ENCODE data around the gene ADGRD1.
"Not testable (repeated sequence)": the region's sequence is repeated elsewhere in the genome, so short reads cannot be mapped to it uniquely, and the experiment has no call there.

ADGRD1 gene

DNA sequence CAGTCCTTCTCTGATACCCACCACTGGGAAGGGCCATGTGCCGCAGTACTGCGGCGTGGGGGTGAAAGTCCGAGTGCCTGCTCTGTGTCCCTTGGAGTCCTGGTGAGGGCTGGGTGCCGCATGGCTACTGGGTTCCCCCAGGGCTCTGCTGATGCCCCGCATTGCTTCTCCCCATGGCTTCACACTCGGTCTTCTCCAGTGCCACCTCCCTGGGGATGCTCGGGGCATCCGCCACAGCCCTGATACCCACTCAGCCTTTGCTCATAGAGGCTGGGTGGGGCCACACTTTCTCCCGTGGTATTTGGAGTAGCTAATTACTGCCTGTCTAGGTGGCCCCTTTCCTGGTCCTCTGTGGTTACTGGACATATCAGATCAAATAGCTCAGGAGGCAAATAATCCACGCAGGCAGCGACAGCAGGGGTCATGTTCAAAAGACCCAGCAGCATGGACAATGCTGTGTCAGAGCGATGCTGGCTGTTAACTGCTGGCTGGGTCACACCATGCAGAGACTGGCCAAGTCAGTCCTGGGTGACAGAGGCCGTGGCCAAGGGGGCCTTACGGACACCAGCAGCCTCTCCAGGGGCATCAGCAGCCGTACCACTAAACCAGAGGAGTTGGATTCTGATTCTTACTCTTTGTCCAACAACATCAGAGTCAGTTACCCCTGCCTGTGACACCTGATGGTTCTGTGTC lies 106.5 kb downstream of the ADGRD1 start:
- Histone ChIP-seq H3K27me3 (ENCODE audit: control insufficient read depth, insufficient read depth, low read length) (no peaks in the 10 kb centered on the region), H3K4me3 (ENCODE audit: low read length) (no peak overlapping the region), H3K4me1 (ENCODE audit: control insufficient read depth, insufficient read depth, low read length) (no peaks in the 10 kb centered on the region), H3K36me3 (ENCODE audit: insufficient read depth, low read length) (no peaks in the 10 kb centered on the region), H3K9me3 (replicated peaks; ENCODE audit: low read length) (peaks cover 2% of the 10 kb centered on the region), H3K9ac (ENCODE audit: low read depth, low read length) (no peak overlapping the region), H3K4me2 (ENCODE audit: low read length) (no peak overlapping the region)

DNA sequence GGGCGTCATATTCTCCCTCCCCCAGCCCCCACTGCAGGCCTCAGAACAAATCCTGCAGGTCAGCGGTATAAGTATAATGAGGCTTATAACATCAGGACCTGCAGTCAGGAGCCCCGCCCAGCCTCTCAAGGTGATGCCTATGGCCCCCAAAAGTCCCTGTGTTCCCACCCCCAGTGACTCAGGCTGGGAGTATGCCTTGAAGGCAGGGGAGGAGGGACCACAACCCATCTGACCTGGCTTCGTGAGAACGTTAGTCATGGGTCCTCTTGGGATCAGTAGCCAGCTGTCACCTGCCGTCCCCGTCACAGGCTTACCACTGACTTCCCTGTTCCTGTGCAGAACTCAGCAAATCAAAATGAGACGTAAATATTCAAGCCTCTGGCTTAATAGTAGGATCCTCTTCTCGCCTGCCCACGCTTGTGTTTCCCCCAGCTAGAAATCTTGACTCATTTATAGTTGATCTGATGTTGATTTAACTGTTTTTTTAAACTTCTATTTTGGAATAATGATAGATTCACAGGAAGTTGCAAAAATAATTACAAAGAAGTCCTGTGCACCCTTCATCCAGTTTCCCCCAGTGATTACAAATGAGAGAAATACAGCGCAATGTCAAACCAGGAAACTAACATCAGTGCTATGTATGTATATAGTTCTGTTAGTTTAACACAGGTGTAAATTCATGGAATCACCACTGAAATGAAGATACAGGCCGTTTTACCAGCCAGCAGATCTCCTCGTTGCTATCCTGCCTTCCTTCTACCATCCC lies 107.5 kb downstream of the ADGRD1 start:
- H3K4me1 ChIP-seq (ENCODE audit: control insufficient read depth, insufficient read depth, low read length), result no peaks in the 10 kb centered on the region
- no peak overlapping the region for H3K4me3 ChIP-seq (ENCODE audit: low read length)

DNA sequence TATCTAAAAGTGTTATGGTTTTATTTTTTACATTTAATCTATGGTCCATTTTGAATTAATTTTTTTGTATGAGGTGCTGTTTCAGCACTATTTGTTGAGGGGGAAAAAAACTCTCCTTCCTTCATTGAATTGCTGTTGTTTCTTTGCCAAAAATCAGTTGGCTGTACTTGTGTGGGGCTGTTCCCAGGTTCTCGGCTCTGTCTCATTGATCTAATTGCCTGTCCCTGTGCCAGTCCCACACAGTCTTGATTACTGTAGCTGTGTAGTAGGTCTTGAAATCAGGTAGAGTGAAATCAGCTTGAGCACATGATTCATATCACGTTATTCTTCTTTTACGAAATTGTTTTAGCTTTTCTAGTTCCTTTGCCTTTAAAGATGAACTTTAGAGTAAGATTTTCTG lies 109.7 kb downstream of the ADGRD1 start:
- Histone ChIP-seq H3K4me3 (ENCODE audit: low read length) (no peak overlapping the region), H3K4me2 (ENCODE audit: low read length) (no peak overlapping the region), H3K4me1 (ENCODE audit: control insufficient read depth, insufficient read depth, low read length) (no peaks in the 10 kb centered on the region), H3K27me3 (ENCODE audit: control insufficient read depth, insufficient read depth, low read length) (no peaks in the 10 kb centered on the region), H3K9me3 (replicated peaks; ENCODE audit: low read length) (peaks cover 2% of the 10 kb centered on the region), H3K36me3 (ENCODE audit: insufficient read depth, low read length) (no peaks in the 10 kb centered on the region), H3K9ac (ENCODE audit: low read depth, low read length) (no peak overlapping the region)

More for the DNA sequence above, 107.5 kb downstream of the ADGRD1 start:
- Histone ChIP-seq H3K4me2 (ENCODE audit: low read length) (no peak overlapping the region), H3K27me3 (ENCODE audit: control insufficient read depth, insufficient read depth, low read length) (no peaks in the 10 kb centered on the region), H3K36me3 (ENCODE audit: insufficient read depth, low read length) (no peaks in the 10 kb centered on the region), H3K9ac (ENCODE audit: low read depth, low read length) (no peak overlapping the region), H3K9me3 (replicated peaks; ENCODE audit: low read length) (peaks cover 2% of the 10 kb centered on the region)

DNA sequence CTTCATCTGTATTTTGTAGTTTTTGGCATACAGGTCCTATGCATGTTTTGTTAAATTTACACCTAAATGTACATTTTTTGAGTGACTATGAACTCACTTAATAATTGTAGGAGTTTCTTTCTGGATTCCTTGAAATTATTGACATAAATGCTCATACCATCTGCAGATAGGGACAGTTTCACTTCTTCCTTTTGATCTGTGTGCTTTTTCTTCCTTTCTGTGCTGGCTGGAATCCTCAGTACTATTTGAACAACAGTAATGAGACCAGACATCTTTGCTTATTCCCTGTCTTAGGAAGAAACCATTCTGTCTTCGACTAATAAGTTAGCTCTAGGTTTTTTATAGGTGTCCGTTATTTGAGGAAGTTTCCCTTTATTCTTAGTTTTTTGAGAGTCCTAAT lies 110.3 kb downstream of the ADGRD1 start:
- no peaks in the 10 kb centered on the region for H3K27me3 ChIP-seq (ENCODE audit: control insufficient read depth, insufficient read depth, low read length)
- H3K36me3 ChIP-seq (ENCODE audit: insufficient read depth, low read length), result no peaks in the 10 kb centered on the region
- H3K9me3 ChIP-seq (replicated peaks; ENCODE audit: low read length), result peaks cover 2% of the 10 kb centered on the region
- H3K4me2 ChIP-seq (ENCODE audit: low read length), result no peak overlapping the region
- H3K4me3 ChIP-seq (ENCODE audit: low read length), result no peak overlapping the region
- no peaks in the 10 kb centered on the region for H3K4me1 ChIP-seq (ENCODE audit: control insufficient read depth, insufficient read depth, low read length)
- no peak overlapping the region for H3K9ac ChIP-seq (ENCODE audit: low read depth, low read length)

DNA sequence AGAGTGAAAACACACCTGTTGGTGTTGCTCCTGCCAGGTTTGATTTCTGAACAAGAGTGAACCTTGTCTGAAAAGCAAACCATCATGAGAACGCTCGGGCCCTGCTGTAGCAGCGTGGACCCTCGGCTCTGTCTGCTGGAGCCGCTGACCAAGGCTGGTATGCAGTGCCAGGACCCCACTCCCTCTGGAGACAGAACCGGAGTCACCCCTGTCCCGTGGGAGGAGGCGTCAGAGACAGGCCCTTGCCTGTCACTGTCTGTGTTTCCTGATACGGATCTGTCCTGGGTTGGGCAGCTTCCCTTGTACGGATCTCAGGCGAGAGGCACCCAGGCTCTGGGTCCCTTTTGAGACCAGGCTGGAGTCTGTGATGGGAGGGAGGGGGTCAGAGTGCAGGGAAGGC lies 111.6 kb downstream of the ADGRD1 start:
- Histone ChIP-seq H3K4me3 (ENCODE audit: low read length) (no peak overlapping the region), H3K36me3 (ENCODE audit: insufficient read depth, low read length) (no peaks in the 10 kb centered on the region), H3K27me3 (ENCODE audit: control insufficient read depth, insufficient read depth, low read length) (no peaks in the 10 kb centered on the region), H3K4me2 (ENCODE audit: low read length) (no peak overlapping the region), H3K9ac (ENCODE audit: low read depth, low read length) (no peak overlapping the region), H3K9me3 (replicated peaks; ENCODE audit: low read length) (peaks cover under 1% of the 10 kb centered on the region), H3K4me1 (ENCODE audit: control insufficient read depth, insufficient read depth, low read length) (no peaks in the 10 kb centered on the region)

DNA sequence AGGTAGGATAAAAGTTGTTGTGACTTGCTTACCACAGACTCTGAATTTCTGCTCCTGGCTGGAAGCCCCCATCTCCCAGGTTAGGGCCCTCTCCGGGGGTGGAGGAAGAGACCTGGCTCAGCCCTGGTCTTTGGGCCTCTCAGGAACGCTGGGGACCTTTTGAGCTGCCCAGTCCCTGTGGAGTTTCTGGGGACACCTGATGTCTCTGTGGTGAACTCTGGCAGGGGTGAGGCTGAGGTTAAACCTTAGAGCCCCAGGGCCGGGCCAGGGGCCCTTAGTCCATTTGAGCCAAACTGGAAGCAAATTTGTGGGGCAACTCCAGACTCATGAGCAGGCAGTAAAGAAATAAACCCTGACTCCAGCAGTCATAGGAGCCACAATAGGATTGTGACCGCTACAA lies 112.1 kb downstream of the ADGRD1 start:
- no peak overlapping the region for H3K9ac ChIP-seq (ENCODE audit: low read depth, low read length)
- H3K4me3 ChIP-seq (ENCODE audit: low read length), result no peak overlapping the region
- no peaks in the 10 kb centered on the region for H3K27me3 ChIP-seq (ENCODE audit: control insufficient read depth, insufficient read depth, low read length)
- H3K36me3 ChIP-seq (ENCODE audit: insufficient read depth, low read length), result no peaks in the 10 kb centered on the region
- H3K9me3 ChIP-seq (replicated peaks; ENCODE audit: low read length), result no peaks in the 10 kb centered on the region
- no peak overlapping the region for H3K4me2 ChIP-seq (ENCODE audit: low read length)
- H3K4me1 ChIP-seq (ENCODE audit: control insufficient read depth, insufficient read depth, low read length), result no peaks in the 10 kb centered on the region

DNA sequence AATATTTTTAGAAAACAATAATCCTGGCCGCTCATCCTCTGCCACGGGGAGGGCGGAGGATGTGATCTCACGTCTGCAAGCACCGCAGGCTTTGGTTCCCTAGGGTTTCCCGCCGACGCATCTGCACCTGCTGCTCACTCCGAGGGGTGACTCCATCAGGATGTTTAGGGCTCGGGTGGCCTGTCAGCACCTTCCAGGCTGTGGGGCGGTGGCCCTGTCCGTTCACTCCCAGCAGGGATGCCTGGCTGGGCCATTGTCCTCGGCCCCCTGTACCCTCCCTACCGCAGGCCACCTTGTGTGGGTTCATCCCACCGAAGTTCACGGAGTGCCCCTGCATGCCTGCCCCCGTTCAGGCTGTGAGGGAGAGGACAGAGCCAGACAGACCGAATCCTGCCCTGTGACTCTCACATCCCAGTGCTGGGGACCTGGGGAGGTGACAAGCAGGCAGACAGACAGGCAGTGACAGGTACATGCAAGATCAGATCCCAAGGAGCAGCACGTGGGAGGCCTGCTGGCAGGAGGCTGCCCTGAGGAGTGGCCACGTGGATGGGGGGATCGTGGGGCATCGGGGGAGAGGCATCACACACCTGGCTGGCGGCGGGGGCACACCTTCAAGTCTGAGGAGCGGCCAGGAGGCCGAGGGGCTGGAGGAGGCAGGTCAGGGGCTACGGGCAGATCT lies 112.6 kb downstream of the ADGRD1 start:
- H3K4me1 ChIP-seq (ENCODE audit: control insufficient read depth, insufficient read depth, low read length), result no peaks in the 10 kb centered on the region
- no peak overlapping the region for H3K9ac ChIP-seq (ENCODE audit: low read depth, low read length)
- no peaks in the 10 kb centered on the region for H3K36me3 ChIP-seq (ENCODE audit: insufficient read depth, low read length)
- no peak overlapping the region for H3K4me3 ChIP-seq (ENCODE audit: low read length)
- peaks cover 2% of the 10 kb centered on the region for H3K9me3 ChIP-seq (replicated peaks; ENCODE audit: low read length)
- H3K27me3 ChIP-seq (ENCODE audit: control insufficient read depth, insufficient read depth, low read length), result no peaks in the 10 kb centered on the region
- no peak overlapping the region for H3K4me2 ChIP-seq (ENCODE audit: low read length)

DNA sequence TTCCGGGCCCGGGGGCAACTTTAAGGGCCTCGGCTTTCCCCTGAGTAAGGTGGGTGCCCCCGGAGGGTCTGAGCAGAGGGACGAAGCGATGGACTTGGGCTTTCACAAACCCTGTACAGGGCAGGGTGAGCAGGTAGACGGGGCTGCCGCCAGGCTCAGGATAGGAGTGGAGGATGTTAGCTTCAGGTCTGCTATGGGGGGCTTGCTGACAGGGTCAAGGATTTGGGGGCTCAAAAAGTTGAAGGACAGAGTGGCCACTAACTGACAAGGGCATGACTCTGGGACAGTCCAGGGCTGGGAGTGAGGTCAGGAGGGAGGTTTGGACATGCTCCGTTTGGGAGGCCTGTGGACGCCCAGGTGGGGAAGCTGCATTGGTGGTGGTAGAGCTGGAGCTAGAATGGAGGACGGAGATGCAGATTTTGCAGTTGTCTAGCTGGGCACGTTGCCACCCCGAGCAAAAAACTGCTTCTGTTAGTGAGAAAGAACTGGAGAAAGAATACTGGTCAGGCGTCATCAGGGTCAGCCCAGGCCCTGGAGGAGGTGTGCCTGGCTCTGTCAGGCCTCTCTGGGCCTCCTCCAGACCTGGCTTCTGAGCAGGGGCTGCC lies 113.3 kb downstream of the ADGRD1 start:
- H3K4me1 ChIP-seq (ENCODE audit: control insufficient read depth, insufficient read depth, low read length), result no peaks in the 10 kb centered on the region
- no peak overlapping the region for H3K4me3 ChIP-seq (ENCODE audit: low read length)
- H3K4me2 ChIP-seq (ENCODE audit: low read length), result no peak overlapping the region
- peaks cover 5% of the 10 kb centered on the region for H3K9me3 ChIP-seq (replicated peaks; ENCODE audit: low read length)
- no peak overlapping the region for H3K9ac ChIP-seq (ENCODE audit: low read depth, low read length)
- H3K36me3 ChIP-seq (ENCODE audit: insufficient read depth, low read length), result no peaks in the 10 kb centered on the region
- H3K27me3 ChIP-seq (ENCODE audit: control insufficient read depth, insufficient read depth, low read length), result no peaks in the 10 kb centered on the region

DNA sequence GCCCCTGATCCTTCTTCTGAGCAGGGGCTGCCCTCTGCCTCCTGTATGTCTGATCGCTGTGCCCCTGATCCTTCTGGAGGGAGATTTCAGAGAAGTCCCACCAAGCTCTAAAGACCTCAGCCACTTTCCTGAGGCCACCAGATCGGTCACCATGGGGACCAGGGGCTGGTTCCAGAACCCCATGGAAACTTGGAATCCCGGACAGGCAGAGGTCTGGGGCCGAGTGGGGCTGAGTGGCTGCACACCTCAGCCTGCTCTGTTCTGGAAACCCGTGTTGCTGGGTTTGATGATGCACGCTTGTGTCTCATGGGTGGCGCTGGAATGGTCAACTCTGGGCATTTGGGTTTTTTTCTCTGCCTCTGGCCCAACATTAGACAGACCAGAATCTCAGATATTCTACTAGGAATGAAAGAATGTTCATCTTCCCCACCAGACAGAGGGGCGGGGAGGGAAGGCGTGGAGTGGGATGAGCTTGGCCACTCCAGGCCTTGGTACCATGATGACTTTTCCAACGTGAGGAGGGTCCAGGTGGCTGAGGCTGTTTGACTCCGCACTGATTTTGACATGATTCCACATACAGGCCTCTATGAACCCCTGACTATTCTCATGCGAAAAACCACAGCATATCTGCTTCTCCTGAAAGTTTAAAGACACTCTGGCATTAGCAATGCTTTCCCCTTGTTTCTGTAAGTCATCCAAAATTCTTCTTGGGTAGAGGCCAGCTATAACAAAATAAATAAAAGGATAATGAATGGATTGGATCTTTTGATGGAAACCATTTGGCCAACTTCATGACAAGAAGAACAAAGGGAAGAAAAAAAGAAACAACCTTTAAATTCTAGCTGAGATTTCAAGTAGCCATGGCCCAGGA lies 114.5 kb downstream of the ADGRD1 start:
- Histone ChIP-seq H3K4me1 (ENCODE audit: control insufficient read depth, insufficient read depth, low read length) (no peaks in the 10 kb centered on the region), H3K9me3 (replicated peaks; ENCODE audit: low read length) (peaks cover 5% of the 10 kb centered on the region), H3K4me2 (ENCODE audit: low read length) (no peak overlapping the region), H3K27me3 (ENCODE audit: control insufficient read depth, insufficient read depth, low read length) (no peaks in the 10 kb centered on the region), H3K36me3 (ENCODE audit: insufficient read depth, low read length) (no peaks in the 10 kb centered on the region), H3K9ac (ENCODE audit: low read depth, low read length) (no peak overlapping the region), H3K4me3 (ENCODE audit: low read length) (no peak overlapping the region)

DNA sequence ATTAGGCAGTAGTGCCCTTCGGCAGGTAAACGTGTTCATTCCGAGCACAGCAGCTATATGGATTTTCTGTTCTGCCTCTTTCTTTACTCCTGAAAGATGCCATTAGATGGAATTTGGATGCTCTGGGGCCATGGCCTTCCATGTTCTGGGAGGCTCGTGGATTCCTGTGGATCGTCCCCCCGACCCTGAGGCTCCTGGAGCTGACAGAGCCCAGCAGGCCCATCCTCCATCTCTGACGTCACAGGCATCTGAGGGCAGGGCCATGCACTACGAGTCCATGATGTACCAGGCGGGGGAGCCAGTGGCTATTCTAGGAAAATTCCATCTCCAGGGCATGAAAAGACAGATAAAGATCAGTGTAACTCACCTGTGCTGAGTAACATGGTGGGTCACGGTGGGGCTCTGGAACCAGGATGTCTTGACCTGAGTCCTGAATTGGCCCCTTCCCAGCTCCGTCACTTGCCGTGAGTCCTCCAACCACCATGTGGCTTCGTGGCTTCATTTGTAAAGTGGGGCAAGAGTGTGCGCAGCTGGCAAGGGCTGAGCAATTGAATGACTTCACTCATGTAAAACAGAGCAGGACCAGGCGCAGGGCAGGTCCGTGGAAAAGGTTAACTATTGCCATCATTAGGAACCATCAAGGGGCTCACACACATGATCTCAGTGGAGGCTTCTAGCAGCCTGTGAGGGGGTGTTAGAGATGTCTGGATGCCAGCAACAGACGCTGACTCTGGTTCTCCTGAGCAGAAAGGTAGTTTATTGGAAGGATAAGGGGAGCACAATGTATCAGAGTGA lies 115.4 kb downstream of the ADGRD1 start:
- H3K9me3 ChIP-seq (replicated peaks; ENCODE audit: low read length); H3K4me1 ChIP-seq (ENCODE audit: control insufficient read depth, insufficient read depth, low read length); H3K27me3 ChIP-seq (ENCODE audit: control insufficient read depth, insufficient read depth, low read length); H3K9ac ChIP-seq (ENCODE audit: low read depth, low read length); H3K4me2 ChIP-seq (ENCODE audit: low read length); H3K36me3 ChIP-seq (ENCODE audit: insufficient read depth, low read length); H3K4me3 ChIP-seq (ENCODE audit: low read length): not testable (repeated sequence)

Measured in skeletal muscle satellite cell (primary cell).